ENCODE data around the gene SRM. TPM values are rescaled to one million over a fixed set of nuclear protein-coding genes. Genes with fewer than 3 reads are reported as not detected.
"Not testable (repeated sequence)": the region's sequence is repeated elsewhere in the genome, so short reads cannot be mapped to it uniquely, and the experiment has no call there.

Gene SRM
- total RNA-seq, 1 donor from 2014 or later, result 18.3 TPM

- no peak for FAIRE-seq
Measured at GRCh38 chr1:11067716-11068599, 8.1 kb upstream of the SRM start.

GRCh38 chr1:11065796-11066195 lies 6.0 kb upstream of the SRM start:
- DNase-seq (ENCODE audit: low spot score in 2 of 2), result no peak

More at GRCh38 chr1:11067716-11068599, 8.1 kb upstream of the SRM start:
- no peak for DNase-seq (ENCODE audit: low spot score in 2 of 2)

GRCh38 chr1:11064942-11065341 lies 5.1 kb upstream of the SRM start:
- DNase-seq (ENCODE audit: low spot score in 2 of 2), result no peak
- FAIRE-seq, result no peak

More at GRCh38 chr1:11065796-11066195, 6.0 kb upstream of the SRM start:
- FAIRE-seq, result no peak

- FAIRE-seq; DNase-seq (ENCODE audit: low spot score in 2 of 2): not testable (repeated sequence)
Measured at GRCh38 chr1:11063937-11064537, 4.2 kb upstream of the SRM start.

- no peak for DNase-seq (ENCODE audit: low spot score in 2 of 2)
- no peak for FAIRE-seq
Measured at GRCh38 chr1:11062965-11063401, 3.2 kb upstream of the SRM start.

GRCh38 chr1:11061652-11062365 lies 2.0 kb upstream of the SRM start:
- no peak for FAIRE-seq
- DNase-seq (ENCODE audit: low spot score in 2 of 2), result no peak

- no peak for FAIRE-seq
- no peak for DNase-seq (ENCODE audit: low spot score in 2 of 2)
Measured at GRCh38 chr1:11059155-11059967, 457 bp downstream of the SRM start.

GRCh38 chr1:11058595-11059154 lies 1.1 kb downstream of the SRM start:
- DNase-seq (ENCODE audit: low spot score in 2 of 2), result no peak
- no peak for FAIRE-seq

GRCh38 chr1:11058026-11058425 lies 1.8 kb downstream of the SRM start:
- FAIRE-seq (no peak), DNase-seq (ENCODE audit: low spot score in 2 of 2) (no peak)

GRCh38 chr1:11057477-11057876 lies 2.3 kb downstream of the SRM start:
- DNase-seq (ENCODE audit: low spot score in 2 of 2), result no peak
- no peak for FAIRE-seq

GRCh38 chr1:11056504-11056903 lies 3.3 kb downstream of the SRM start:
- FAIRE-seq, result no peak
- no peak for DNase-seq (ENCODE audit: low spot score in 2 of 2)

GRCh38 chr1:11055676-11056075 lies 4.1 kb downstream of the SRM start:
- FAIRE-seq, result no peak
- DNase-seq (ENCODE audit: low spot score in 2 of 2), result no peak

- FAIRE-seq, result no peak
- no peak for DNase-seq (ENCODE audit: low spot score in 2 of 2)
Measured at GRCh38 chr1:11054666-11055065, 5.2 kb downstream of the SRM start.

- DNase-seq (ENCODE audit: low spot score in 2 of 2) (no peak), FAIRE-seq (no peak)
Measured at GRCh38 chr1:11054181-11054580, 5.6 kb downstream of the SRM start.

- no peak for DNase-seq (ENCODE audit: low spot score in 2 of 2)
Measured at GRCh38 chr1:11053758-11054137, 6.1 kb downstream of the SRM start.

GRCh38 chr1:11052839-11053757 lies 6.7 kb downstream of the SRM start:
- DNase-seq (ENCODE audit: low spot score in 2 of 2) (no peak), FAIRE-seq (no peak)

More at GRCh38 chr1:11053758-11054137, 6.1 kb downstream of the SRM start:
- FAIRE-seq, result no peak

GRCh38 chr1:11051781-11052511 lies 7.9 kb downstream of the SRM start:
- FAIRE-seq (no peak), DNase-seq (ENCODE audit: low spot score in 2 of 2) (no peak)

- not testable (repeated sequence) for DNase-seq (ENCODE audit: low spot score in 2 of 2); FAIRE-seq
Measured at GRCh38 chr1:11051121-11051520, 8.7 kb downstream of the SRM start.

Measured in frontal cortex (tissue), 4 donors.